ENCODE results near the gene ANAPC16. TPM values are rescaled to one million over a fixed set of nuclear protein-coding genes. Genes with fewer than 3 reads are reported as not detected.

Gene ANAPC16
- total RNA-seq, 2 experiments from 2014 or later, result 72.1 to 75.1 TPM

- CTCF ChIA-PET, result interaction anchor here (1.2 to 5.9 kb wide), 6 partner anchors 12 to 63 kb away, joined by 3 to 31 read pairs (median 5); no protein-coding TSS in a partner anchor
- POLR2A ChIA-PET, result interaction anchor here (1.1 kb wide), 1 partner anchor 17 kb away, joined by 3 read pairs; no protein-coding TSS in a partner anchor
Observed at GRCh38 chr10:72279587-72279986, 63.8 kb downstream of the ANAPC16 start.

- ChIA-PET CTCF (interaction anchor here (1.3 kb wide), 1 partner anchor 59 kb away, joined by 3 read pairs; no protein-coding TSS in a partner anchor), POLR2A (interaction anchor here (1.3 kb wide), 1 partner anchor 8 kb away, joined by 5 read pairs; no protein-coding TSS in a partner anchor)
Observed at GRCh38 chr10:72283131-72283530, 67.3 kb downstream of the ANAPC16 start.

Other genes with a start within 250 kb of the ANAPC16 start
- 10 to 100 TPM; 46.3 to 48.8 TPM for gene SPOCK2, start 127.5 kb upstream of the ANAPC16 start, total RNA-seq
- gene ASCC1, start 264 bp downstream of the ANAPC16 start, total RNA-seq, result 10 to 100 TPM; 43.2 to 44.1 TPM
- gene DDIT4, start 57.9 kb downstream of the ANAPC16 start, total RNA-seq, result 100 to 1,000 TPM; 391 to 421 TPM
- 10 to 100 TPM; 28.0 to 28.7 TPM for gene DNAJB12, start 138.9 kb downstream of the ANAPC16 start, total RNA-seq

Measured in activated CD8-positive, alpha-beta memory T cell treated with anti-CD3 and anti-CD28 coated beads for 36 hours (primary cell).